ENCODE measurements around the gene PTPN3.

Gene PTPN3

GRCh38 chr9:109458453-109459211 lies 39.5 kb downstream of the PTPN3 start:
- H3K27me3 ChIP-seq (ENCODE audit: control insufficient read depth, insufficient read depth, low read length), result no peaks in the 10 kb centered on the region
- no peak overlapping the region for H3K4me3 ChIP-seq (ENCODE audit: low read length)
- no peaks in the 10 kb centered on the region for H3K4me1 ChIP-seq (ENCODE audit: control insufficient read depth, insufficient read depth, low read length)
- no peaks in the 10 kb centered on the region for H3K9me3 ChIP-seq (replicated peaks; ENCODE audit: low read length)
- H3K4me2 ChIP-seq (ENCODE audit: low read length), result no peak overlapping the region
- H3K36me3 ChIP-seq (ENCODE audit: insufficient read depth, low read length), result no peaks in the 10 kb centered on the region
- no peak overlapping the region for H3K9ac ChIP-seq (ENCODE audit: low read depth, low read length)

- H3K27me3 ChIP-seq (ENCODE audit: control insufficient read depth, insufficient read depth, low read length), result no peaks in the 10 kb centered on the region
- H3K4me1 ChIP-seq (ENCODE audit: control insufficient read depth, insufficient read depth, low read length), result no peaks in the 10 kb centered on the region
- H3K36me3 ChIP-seq (ENCODE audit: insufficient read depth, low read length), result no peaks in the 10 kb centered on the region
- no peaks in the 10 kb centered on the region for H3K9me3 ChIP-seq (replicated peaks; ENCODE audit: low read length)
- H3K9ac ChIP-seq (ENCODE audit: low read depth, low read length), result no peak overlapping the region
- H3K4me2 ChIP-seq (ENCODE audit: low read length), result no peak overlapping the region
- no peak overlapping the region for H3K4me3 ChIP-seq (ENCODE audit: low read length)
These were observed 41.3 kb downstream of the PTPN3 start for GRCh38 chr9:109456811-109457210.

GRCh38 chr9:109455861-109456260 lies 42.2 kb downstream of the PTPN3 start:
- H3K4me2 ChIP-seq (ENCODE audit: low read length), result no peak overlapping the region
- H3K9me3 ChIP-seq (replicated peaks; ENCODE audit: low read length), result no peaks in the 10 kb centered on the region
- no peaks in the 10 kb centered on the region for H3K27me3 ChIP-seq (ENCODE audit: control insufficient read depth, insufficient read depth, low read length)
- H3K4me1 ChIP-seq (ENCODE audit: control insufficient read depth, insufficient read depth, low read length), result no peaks in the 10 kb centered on the region
- H3K36me3 ChIP-seq (ENCODE audit: insufficient read depth, low read length), result no peaks in the 10 kb centered on the region
- H3K4me3 ChIP-seq (ENCODE audit: low read length), result no peak overlapping the region
- H3K9ac ChIP-seq (ENCODE audit: low read depth, low read length), result no peak overlapping the region

GRCh38 chr9:109455391-109455790 lies 42.7 kb downstream of the PTPN3 start:
- Histone ChIP-seq H3K36me3 (ENCODE audit: insufficient read depth, low read length) (no peaks in the 10 kb centered on the region), H3K4me1 (ENCODE audit: control insufficient read depth, insufficient read depth, low read length) (no peaks in the 10 kb centered on the region), H3K4me2 (ENCODE audit: low read length) (no peak overlapping the region), H3K4me3 (ENCODE audit: low read length) (no peak overlapping the region), H3K9ac (ENCODE audit: low read depth, low read length) (no peak overlapping the region), H3K9me3 (replicated peaks; ENCODE audit: low read length) (no peaks in the 10 kb centered on the region), H3K27me3 (ENCODE audit: control insufficient read depth, insufficient read depth, low read length) (no peaks in the 10 kb centered on the region)

GRCh38 chr9:109454601-109455155 lies 43.4 kb downstream of the PTPN3 start:
- Histone ChIP-seq H3K36me3 (ENCODE audit: insufficient read depth, low read length) (no peaks in the 10 kb centered on the region), H3K9ac (ENCODE audit: low read depth, low read length) (no peak overlapping the region)

GRCh38 chr9:109454041-109454440 lies 44.1 kb downstream of the PTPN3 start:
- H3K36me3 ChIP-seq (ENCODE audit: insufficient read depth, low read length), result no peaks in the 10 kb centered on the region
- no peaks in the 10 kb centered on the region for H3K27me3 ChIP-seq (ENCODE audit: control insufficient read depth, insufficient read depth, low read length)
- no peak overlapping the region for H3K4me3 ChIP-seq (ENCODE audit: low read length)
- no peak overlapping the region for H3K9ac ChIP-seq (ENCODE audit: low read depth, low read length)
- H3K4me2 ChIP-seq (ENCODE audit: low read length), result no peak overlapping the region
- no peaks in the 10 kb centered on the region for H3K9me3 ChIP-seq (replicated peaks; ENCODE audit: low read length)
- H3K4me1 ChIP-seq (ENCODE audit: control insufficient read depth, insufficient read depth, low read length), result no peaks in the 10 kb centered on the region

More at GRCh38 chr9:109454601-109455155, 43.4 kb downstream of the PTPN3 start:
- H3K4me3 ChIP-seq (ENCODE audit: low read length), result no peak overlapping the region
- H3K4me1 ChIP-seq (ENCODE audit: control insufficient read depth, insufficient read depth, low read length), result no peaks in the 10 kb centered on the region
- no peak overlapping the region for H3K4me2 ChIP-seq (ENCODE audit: low read length)
- no peaks in the 10 kb centered on the region for H3K27me3 ChIP-seq (ENCODE audit: control insufficient read depth, insufficient read depth, low read length)
- no peaks in the 10 kb centered on the region for H3K9me3 ChIP-seq (replicated peaks; ENCODE audit: low read length)

GRCh38 chr9:109453210-109453842 lies 44.8 kb downstream of the PTPN3 start:
- H3K4me1 ChIP-seq (ENCODE audit: control insufficient read depth, insufficient read depth, low read length), result peaks cover 1% of the 10 kb centered on the region
- no peak overlapping the region for H3K9ac ChIP-seq (ENCODE audit: low read depth, low read length)
- H3K27me3 ChIP-seq (ENCODE audit: control insufficient read depth, insufficient read depth, low read length), result no peaks in the 10 kb centered on the region
- H3K4me3 ChIP-seq (ENCODE audit: low read length), result no peak overlapping the region
- H3K9me3 ChIP-seq (replicated peaks; ENCODE audit: low read length), result no peaks in the 10 kb centered on the region
- no peaks in the 10 kb centered on the region for H3K36me3 ChIP-seq (ENCODE audit: insufficient read depth, low read length)
- no peak overlapping the region for H3K4me2 ChIP-seq (ENCODE audit: low read length)

GRCh38 chr9:109452761-109453160 lies 45.3 kb downstream of the PTPN3 start:
- H3K4me2 ChIP-seq (ENCODE audit: low read length), result no peak overlapping the region
- H3K27me3 ChIP-seq (ENCODE audit: control insufficient read depth, insufficient read depth, low read length), result no peaks in the 10 kb centered on the region
- H3K9me3 ChIP-seq (replicated peaks; ENCODE audit: low read length), result no peaks in the 10 kb centered on the region
- H3K9ac ChIP-seq (ENCODE audit: low read depth, low read length), result no peak overlapping the region
- no peaks in the 10 kb centered on the region for H3K36me3 ChIP-seq (ENCODE audit: insufficient read depth, low read length)
- H3K4me1 ChIP-seq (ENCODE audit: control insufficient read depth, insufficient read depth, low read length), result peaks cover 7% of the 10 kb centered on the region
- H3K4me3 ChIP-seq (ENCODE audit: low read length), result no peak overlapping the region

GRCh38 chr9:109451311-109452025 lies 46.6 kb downstream of the PTPN3 start:
- H3K9ac ChIP-seq (ENCODE audit: low read depth, low read length), result no peak overlapping the region
- H3K9me3 ChIP-seq (replicated peaks; ENCODE audit: low read length), result no peaks in the 10 kb centered on the region
- H3K27me3 ChIP-seq (ENCODE audit: control insufficient read depth, insufficient read depth, low read length), result no peaks in the 10 kb centered on the region
- H3K4me3 ChIP-seq (ENCODE audit: low read length), result no peak overlapping the region
- no peaks in the 10 kb centered on the region for H3K36me3 ChIP-seq (ENCODE audit: insufficient read depth, low read length)
- H3K4me1 ChIP-seq (ENCODE audit: control insufficient read depth, insufficient read depth, low read length), result peaks cover 12% of the 10 kb centered on the region
- no peak overlapping the region for H3K4me2 ChIP-seq (ENCODE audit: low read length)

GRCh38 chr9:109450346-109450745 lies 47.8 kb downstream of the PTPN3 start:
- no peaks in the 10 kb centered on the region for H3K27me3 ChIP-seq (ENCODE audit: control insufficient read depth, insufficient read depth, low read length)
- H3K4me1 ChIP-seq (ENCODE audit: control insufficient read depth, insufficient read depth, low read length), result peaks cover 12% of the 10 kb centered on the region
- no peak overlapping the region for H3K4me3 ChIP-seq (ENCODE audit: low read length)
- no peaks in the 10 kb centered on the region for H3K9me3 ChIP-seq (replicated peaks; ENCODE audit: low read length)
- no peak overlapping the region for H3K4me2 ChIP-seq (ENCODE audit: low read length)
- no peak overlapping the region for H3K9ac ChIP-seq (ENCODE audit: low read depth, low read length)
- no peaks in the 10 kb centered on the region for H3K36me3 ChIP-seq (ENCODE audit: insufficient read depth, low read length)

- no peak overlapping the region for H3K4me2 ChIP-seq (ENCODE audit: low read length)
- H3K36me3 ChIP-seq (ENCODE audit: insufficient read depth, low read length), result no peaks in the 10 kb centered on the region
- H3K27me3 ChIP-seq (ENCODE audit: control insufficient read depth, insufficient read depth, low read length), result no peaks in the 10 kb centered on the region
- H3K9ac ChIP-seq (ENCODE audit: low read depth, low read length), result no peak overlapping the region
- no peak overlapping the region for H3K4me3 ChIP-seq (ENCODE audit: low read length)
- no peaks in the 10 kb centered on the region for H3K9me3 ChIP-seq (replicated peaks; ENCODE audit: low read length)
- peaks cover 12% of the 10 kb centered on the region for H3K4me1 ChIP-seq (ENCODE audit: control insufficient read depth, insufficient read depth, low read length)
These were observed 48.9 kb downstream of the PTPN3 start for GRCh38 chr9:109449036-109449798.
